Dendritic cell treated with granulocyte-macrophage colony-stimulating factor and Interleukin-4, amounts not matched to agents 40 ng/mL and 50 ng/mL, for 4 days (primary cell): ENCODE results near the gene KIFAP3.
"Not testable (repeated sequence)": the region's sequence is repeated elsewhere in the genome, so short reads cannot be mapped to it uniquely, and the experiment has no call there.

Experiments
- H3K27ac Mint-ChIP-seq: one replicate; pipeline ENCODE4 v1.8.0; 2022; ENCODE audit warnings: mild to moderate bottlenecking, mixed read lengths
- H3K27me3 Mint-ChIP-seq: one replicate; pipeline ENCODE4 v1.8.0; 2022; ENCODE audit warnings: mild to moderate bottlenecking, mixed read lengths
- H3K36me3 Mint-ChIP-seq: one replicate; pipeline ENCODE4 v1.8.0; 2022; ENCODE audit warnings: low read depth, mixed read lengths
- H3K4me1 Mint-ChIP-seq: one replicate; pipeline ENCODE4 v1.8.0; 2022; ENCODE audit warnings: low read depth, mixed read lengths
- H3K4me3 Mint-ChIP-seq: one replicate; pipeline ENCODE4 v1.8.0; 2022; ENCODE audit warnings: mild to moderate bottlenecking, moderate library complexity, mixed read lengths
- H3K9me3 Mint-ChIP-seq: one replicate; pipeline ENCODE4 v1.8.0; 2022; ENCODE audit warnings: mixed read lengths
- intact Hi-C: fragments of 100-400 bp; cut with micrococcal nuclease; formaldehyde crosslinking; loops from one replicate; pipeline ENCODE4 v1.15.0; 2022

Gene KIFAP3

GRCh38 chr1:170041423-170042192 lies 32.9 kb downstream of the KIFAP3 start:
- intact Hi-C loops = no loop called here
- H3K27ac Mint-ChIP-seq = no peak overlapping the region

GRCh38 chr1:170032531-170033280 lies 41.8 kb downstream of the KIFAP3 start:
- Mint-ChIP-seq H3K4me1 (no peaks in the 10 kb centered on the region), H3K4me3 (no peak overlapping the region), H3K36me3 (peaks cover under 1% of the 10 kb centered on the region), H3K27me3 (no peaks in the 10 kb centered on the region), H3K27ac (no peak overlapping the region), H3K9me3 (no peaks in the 10 kb centered on the region)
- intact Hi-C loops = no loop called here

More at GRCh38 chr1:170041423-170042192, 32.9 kb downstream of the KIFAP3 start:
- Mint-ChIP-seq H3K27me3 (no peaks in the 10 kb centered on the region), H3K9me3 (no peaks in the 10 kb centered on the region), H3K4me1 (no peaks in the 10 kb centered on the region), H3K4me3 (no peak overlapping the region), H3K36me3 (peaks cover 13% of the 10 kb centered on the region)

- no peaks in the 10 kb centered on the region for H3K4me1 Mint-ChIP-seq
- intact Hi-C loops = no loop called here
- H3K9me3 Mint-ChIP-seq = peaks cover 23% of the 10 kb centered on the region
- peaks cover 17% of the 10 kb centered on the region for H3K36me3 Mint-ChIP-seq
- no peak overlapping the region for H3K27ac Mint-ChIP-seq
- H3K4me3 Mint-ChIP-seq = no peak overlapping the region
- no peaks in the 10 kb centered on the region for H3K27me3 Mint-ChIP-seq
Observed at GRCh38 chr1:170030212-170030611, 44.3 kb downstream of the KIFAP3 start.

- Mint-ChIP-seq H3K27ac (no peak overlapping the region), H3K36me3 (peaks cover 29% of the 10 kb centered on the region), H3K4me1 (no peaks in the 10 kb centered on the region), H3K4me3 (no peak overlapping the region), H3K27me3 (no peaks in the 10 kb centered on the region), H3K9me3 (peaks cover 23% of the 10 kb centered on the region)
- intact Hi-C loops = loop anchor here (10.0 kb wide), 1 partner anchor 47 kb away; the partner anchor contains the start of gene KIFAP3
Observed at GRCh38 chr1:170027760-170028159, 46.7 kb downstream of the KIFAP3 start.

GRCh38 chr1:170020859-170021258 lies 53.6 kb downstream of the KIFAP3 start:
- intact Hi-C loops = loop anchor here (10.0 kb wide), 1 partner anchor 54 kb away; the partner anchor contains the start of gene KIFAP3
- H3K9me3 Mint-ChIP-seq = peaks cover 5% of the 10 kb centered on the region
- H3K27ac Mint-ChIP-seq = no peak overlapping the region
- H3K4me1 Mint-ChIP-seq = no peaks in the 10 kb centered on the region
- H3K36me3 Mint-ChIP-seq = peaks cover 15% of the 10 kb centered on the region
- no peak overlapping the region for H3K4me3 Mint-ChIP-seq
- no peaks in the 10 kb centered on the region for H3K27me3 Mint-ChIP-seq

- Mint-ChIP-seq H3K4me3 (no peak overlapping the region), H3K36me3 (peaks cover 6% of the 10 kb centered on the region), H3K27ac (no peak overlapping the region), H3K27me3 (no peaks in the 10 kb centered on the region), H3K4me1 (peaks cover 7% of the 10 kb centered on the region), H3K9me3 (no peaks in the 10 kb centered on the region)
- intact Hi-C loops = no loop called here
Observed at GRCh38 chr1:170017478-170017877, 57.0 kb downstream of the KIFAP3 start.

- Mint-ChIP-seq H3K36me3 (peaks cover 6% of the 10 kb centered on the region), H3K27ac (no peak overlapping the region), H3K4me1 (peaks cover 7% of the 10 kb centered on the region), H3K4me3 (no peak overlapping the region), H3K27me3 (no peaks in the 10 kb centered on the region), H3K9me3 (no peaks in the 10 kb centered on the region)
- intact Hi-C loops = no loop called here
Observed at GRCh38 chr1:170012920-170013319, 61.6 kb downstream of the KIFAP3 start.

GRCh38 chr1:170010443-170010842 lies 64.1 kb downstream of the KIFAP3 start:
- Mint-ChIP-seq H3K27me3 (no peaks in the 10 kb centered on the region), H3K9me3 (no peaks in the 10 kb centered on the region), H3K4me3 (no peak overlapping the region), H3K36me3 (peaks cover 3% of the 10 kb centered on the region), H3K27ac (no peak overlapping the region), H3K4me1 (peaks cover 7% of the 10 kb centered on the region)
- intact Hi-C loops = no loop called here

GRCh38 chr1:170009551-170009950 lies 64.9 kb downstream of the KIFAP3 start:
- no peak overlapping the region for H3K4me3 Mint-ChIP-seq
- intact Hi-C loops = no loop called here
- no peaks in the 10 kb centered on the region for H3K36me3 Mint-ChIP-seq
- no peaks in the 10 kb centered on the region for H3K9me3 Mint-ChIP-seq
- H3K27ac Mint-ChIP-seq = no peak overlapping the region
- no peaks in the 10 kb centered on the region for H3K27me3 Mint-ChIP-seq
- H3K4me1 Mint-ChIP-seq = peaks cover 7% of the 10 kb centered on the region

- H3K27ac Mint-ChIP-seq, H3K4me3 Mint-ChIP-seq, H3K36me3 Mint-ChIP-seq, intact Hi-C loops, H3K4me1 Mint-ChIP-seq, H3K27me3 Mint-ChIP-seq, H3K9me3 Mint-ChIP-seq: not testable (repeated sequence)
Observed at GRCh38 chr1:170008745-170009144, 65.8 kb downstream of the KIFAP3 start.

GRCh38 chr1:170003270-170003835 lies 71.1 kb downstream of the KIFAP3 start:
- H3K4me3 Mint-ChIP-seq, H3K9me3 Mint-ChIP-seq, H3K4me1 Mint-ChIP-seq, H3K36me3 Mint-ChIP-seq, H3K27me3 Mint-ChIP-seq, intact Hi-C loops, H3K27ac Mint-ChIP-seq: not testable (repeated sequence)

GRCh38 chr1:170001266-170001665 lies 73.2 kb downstream of the KIFAP3 start:
- H3K4me3 Mint-ChIP-seq = no peak overlapping the region
- H3K27me3 Mint-ChIP-seq = no peaks in the 10 kb centered on the region
- no peaks in the 10 kb centered on the region for H3K36me3 Mint-ChIP-seq
- no peaks in the 10 kb centered on the region for H3K4me1 Mint-ChIP-seq
- intact Hi-C loops = no loop called here
- no peaks in the 10 kb centered on the region for H3K9me3 Mint-ChIP-seq
- no peak overlapping the region for H3K27ac Mint-ChIP-seq

GRCh38 chr1:169999761-170000160 lies 74.7 kb downstream of the KIFAP3 start:
- H3K9me3 Mint-ChIP-seq = no peaks in the 10 kb centered on the region
- no peaks in the 10 kb centered on the region for H3K36me3 Mint-ChIP-seq
- intact Hi-C loops = no loop called here
- no peaks in the 10 kb centered on the region for H3K4me1 Mint-ChIP-seq
- no peak overlapping the region for H3K4me3 Mint-ChIP-seq
- no peaks in the 10 kb centered on the region for H3K27me3 Mint-ChIP-seq
- H3K27ac Mint-ChIP-seq = no peak overlapping the region

- Mint-ChIP-seq H3K27me3 (no peaks in the 10 kb centered on the region), H3K9me3 (no peaks in the 10 kb centered on the region), H3K4me1 (no peaks in the 10 kb centered on the region), H3K27ac (no peak overlapping the region), H3K4me3 (no peak overlapping the region), H3K36me3 (no peaks in the 10 kb centered on the region)
- intact Hi-C loops = no loop called here
Observed at GRCh38 chr1:169999331-169999741, 75.2 kb downstream of the KIFAP3 start.
